GM12872 (cell line): ENCODE measurements around the gene BRD9.

Experiments
- TF ChIP-seq, protein P1 (sequence below): IDR thresholded peaks from 3 replicates; pipeline ENCODE4 v1.5.1; 2011; ENCODE audit warnings: low read depth, mild to moderate bottlenecking, low read length, moderate library complexity; ENCODE audit not compliant: insufficient read depth

BRD9 gene

GRCh38 chr5:852431-853401 lies 39.9 kb downstream of the BRD9 start:
- TF ChIP-seq, protein P1, sequence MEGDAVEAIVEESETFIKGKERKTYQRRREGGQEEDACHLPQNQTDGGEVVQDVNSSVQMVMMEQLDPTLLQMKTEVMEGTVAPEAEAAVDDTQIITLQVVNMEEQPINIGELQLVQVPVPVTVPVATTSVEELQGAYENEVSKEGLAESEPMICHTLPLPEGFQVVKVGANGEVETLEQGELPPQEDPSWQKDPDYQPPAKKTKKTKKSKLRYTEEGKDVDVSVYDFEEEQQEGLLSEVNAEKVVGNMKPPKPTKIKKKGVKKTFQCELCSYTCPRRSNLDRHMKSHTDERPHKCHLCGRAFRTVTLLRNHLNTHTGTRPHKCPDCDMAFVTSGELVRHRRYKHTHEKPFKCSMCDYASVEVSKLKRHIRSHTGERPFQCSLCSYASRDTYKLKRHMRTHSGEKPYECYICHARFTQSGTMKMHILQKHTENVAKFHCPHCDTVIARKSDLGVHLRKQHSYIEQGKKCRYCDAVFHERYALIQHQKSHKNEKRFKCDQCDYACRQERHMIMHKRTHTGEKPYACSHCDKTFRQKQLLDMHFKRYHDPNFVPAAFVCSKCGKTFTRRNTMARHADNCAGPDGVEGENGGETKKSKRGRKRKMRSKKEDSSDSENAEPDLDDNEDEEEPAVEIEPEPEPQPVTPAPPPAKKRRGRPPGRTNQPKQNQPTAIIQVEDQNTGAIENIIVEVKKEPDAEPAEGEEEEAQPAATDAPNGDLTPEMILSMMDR, result no peak

GRCh38 chr5:852018-852417 lies 40.6 kb downstream of the BRD9 start:
- TF ChIP-seq, protein P1, result no peak

- TF ChIP-seq, protein P1, result no peak
These were observed 41.0 kb downstream of the BRD9 start for GRCh38 chr5:851553-851952.

GRCh38 chr5:851076-851475 lies 41.5 kb downstream of the BRD9 start:
- TF ChIP-seq, protein P1, result no peak

GRCh38 chr5:850511-851006 lies 42.0 kb downstream of the BRD9 start, which contains the start of gene ZDHHC11:
Gene ZDHHC11, minus strand, starts transcription at chr5:850986. Its CDS starts 384 bp downstream, at chr5:850602.
- TF ChIP-seq, protein P1, result no peak

DNA sequence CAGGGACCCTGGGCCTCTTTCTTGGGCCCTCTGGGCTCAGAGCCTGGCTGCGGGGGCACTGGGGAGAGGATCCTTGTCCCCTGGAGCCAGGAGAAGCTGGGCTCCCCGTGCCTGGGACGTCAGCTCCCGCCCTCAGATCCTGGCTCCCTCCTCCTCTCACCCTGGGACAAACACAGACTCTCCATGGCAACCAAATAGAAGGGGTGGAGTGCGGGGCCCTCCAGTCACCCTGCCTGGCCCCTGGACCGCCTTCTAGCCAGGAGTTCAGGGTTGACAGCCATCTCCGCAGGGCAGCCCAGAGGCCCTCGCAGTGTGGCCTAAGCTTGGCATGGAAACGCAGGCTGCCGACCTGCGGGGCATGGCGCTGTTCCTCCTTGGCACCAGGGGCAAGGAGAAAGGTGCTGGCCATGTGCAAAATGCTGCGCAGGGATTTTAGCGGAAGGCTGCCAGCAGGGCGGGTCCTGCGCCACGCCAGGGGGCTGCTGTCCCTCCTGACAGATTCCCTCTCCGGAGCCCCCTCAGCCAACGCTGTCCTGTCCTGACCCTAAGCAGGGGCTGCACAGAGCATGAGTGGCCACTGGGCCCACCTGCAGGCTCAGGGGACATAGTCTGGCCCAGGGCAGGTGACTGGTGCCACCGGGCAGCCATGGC lies 42.8 kb downstream of the BRD9 start:
- TF ChIP-seq, protein P1, result no peak

DNA sequence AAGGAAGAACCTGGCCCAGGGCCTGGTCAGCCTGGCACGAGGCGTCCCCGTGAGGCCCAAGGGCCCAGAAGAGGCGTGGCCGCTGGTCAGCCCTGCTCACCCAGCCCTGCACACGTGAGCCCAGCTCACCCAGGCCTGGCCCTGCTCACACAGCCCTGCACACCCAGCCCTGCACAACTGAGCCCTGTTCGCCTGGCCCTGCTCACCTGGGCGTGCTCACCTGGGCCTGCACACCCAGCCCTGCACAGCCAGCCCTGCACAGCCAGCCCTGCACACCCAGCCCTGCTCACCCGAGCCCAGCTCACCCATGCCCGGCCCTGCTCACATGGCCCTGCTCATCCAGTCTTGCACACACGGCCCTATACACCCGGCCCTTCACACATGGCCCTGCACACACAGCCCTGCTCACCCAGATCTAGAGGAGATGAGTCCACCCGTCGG lies 43.9 kb downstream of the BRD9 start:
- TF ChIP-seq, protein P1, result no peak
